ENCODE results near the gene PACC1.

DNA sequence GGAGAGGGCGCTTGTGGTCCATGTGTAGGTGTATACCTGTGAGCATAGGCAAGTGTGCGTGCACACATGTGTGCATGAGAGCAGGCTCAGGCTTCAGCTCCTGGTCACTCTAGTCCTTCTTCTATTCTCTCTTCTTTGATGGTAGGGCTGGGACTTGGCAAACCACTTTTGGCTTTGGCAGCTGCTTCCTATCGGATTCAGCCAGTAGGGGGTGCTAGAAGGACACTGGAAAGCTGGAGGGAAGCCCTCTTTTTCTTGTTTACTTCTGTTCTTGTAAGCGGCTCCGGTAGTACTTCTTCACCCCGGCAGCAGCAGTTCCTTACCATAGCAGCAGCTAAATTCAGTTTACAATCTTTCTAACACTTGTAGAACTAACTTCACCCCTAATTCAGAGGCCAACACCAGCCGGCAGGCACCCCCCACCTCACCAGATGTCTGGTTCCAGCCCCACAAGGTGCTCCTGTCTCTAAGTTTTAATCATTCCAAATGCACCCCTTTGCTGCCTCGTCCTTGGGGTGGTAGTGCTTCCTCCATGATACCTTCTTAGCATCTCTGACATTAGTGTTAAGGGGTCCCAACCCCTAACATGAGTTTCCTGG lies 43.2 kb upstream of the PACC1 start:
- TF ChIP-seq, protein P1, sequence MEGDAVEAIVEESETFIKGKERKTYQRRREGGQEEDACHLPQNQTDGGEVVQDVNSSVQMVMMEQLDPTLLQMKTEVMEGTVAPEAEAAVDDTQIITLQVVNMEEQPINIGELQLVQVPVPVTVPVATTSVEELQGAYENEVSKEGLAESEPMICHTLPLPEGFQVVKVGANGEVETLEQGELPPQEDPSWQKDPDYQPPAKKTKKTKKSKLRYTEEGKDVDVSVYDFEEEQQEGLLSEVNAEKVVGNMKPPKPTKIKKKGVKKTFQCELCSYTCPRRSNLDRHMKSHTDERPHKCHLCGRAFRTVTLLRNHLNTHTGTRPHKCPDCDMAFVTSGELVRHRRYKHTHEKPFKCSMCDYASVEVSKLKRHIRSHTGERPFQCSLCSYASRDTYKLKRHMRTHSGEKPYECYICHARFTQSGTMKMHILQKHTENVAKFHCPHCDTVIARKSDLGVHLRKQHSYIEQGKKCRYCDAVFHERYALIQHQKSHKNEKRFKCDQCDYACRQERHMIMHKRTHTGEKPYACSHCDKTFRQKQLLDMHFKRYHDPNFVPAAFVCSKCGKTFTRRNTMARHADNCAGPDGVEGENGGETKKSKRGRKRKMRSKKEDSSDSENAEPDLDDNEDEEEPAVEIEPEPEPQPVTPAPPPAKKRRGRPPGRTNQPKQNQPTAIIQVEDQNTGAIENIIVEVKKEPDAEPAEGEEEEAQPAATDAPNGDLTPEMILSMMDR (IDR thresholded peaks at IDR 0.05; ENCODE audit: insufficient read depth, low read length) = peak; percentile 65
- TF ChIP-seq SPI1 (IDR thresholded peaks at IDR 0.05; ENCODE audit: borderline replicate concordance, low read depth) (no peak), POLR2AphosphoS5 (IDR thresholded peaks at IDR 0.05; ENCODE audit: low read depth) (no peak), REST (IDR thresholded peaks at IDR 0.05; ENCODE audit: insufficient replicate concordance, low read depth) (no peak)
